Neutrophil (primary cell): Measurements from ENCODE around the gene SH3GL1.
A peak's percentile ranks its signal among the peaks of the same experiment; 100 is the strongest.

ENCODE experiments used
- H3K27ac ChIP-seq: fragments of 200-600 bp; sonication (generic); 2 replicates; pipeline ENCODE4 v1.5.1; 2016; ENCODE audit warnings: mild to moderate bottlenecking, moderate library complexity
- H3K27me3 ChIP-seq: fragments of 200-600 bp; sonication (generic); 2 replicates; pipeline ENCODE4 v1.6.0; 2016; ENCODE audit warnings: mild to moderate bottlenecking
- H3K36me3 ChIP-seq: fragments of 200-600 bp; sonication (generic); 2 replicates; pipeline ENCODE4 v1.5.1; 2017
- H3K4me1 ChIP-seq, 2 experiments: fragments of 200-600 bp in 1 of 2; sonication (generic) in 1 of 2; 1 replicate in 1 of 2; 2 replicates in 1 of 2; pipeline versions ENCODE4 v1.5.1 to v1.6.1; 2013 to 2016; ENCODE audit warnings: low read depth in 1 of 2, low read length in 1 of 2, mild to moderate bottlenecking in 1 of 2, moderate library complexity in 1 of 2; ENCODE audit not compliant: control insufficient read depth in 1 of 2, insufficient read depth in 1 of 2
- H3K4me3 ChIP-seq, 2 experiments: fragments of 200-600 bp in 1 of 2; sonication (generic) in 1 of 2; 1 replicate in 1 of 2; 2 replicates in 1 of 2; pipeline ENCODE4 v1.5.1; 2013 to 2016; ENCODE audit warnings: low read depth in 1 of 2, low read length in 1 of 2, mild to moderate bottlenecking in 1 of 2, moderate library complexity in 1 of 2
- H3K9me3 ChIP-seq: fragments of 200-600 bp; sonication (generic); 2 replicates; pipeline ENCODE4 v1.5.1; 2016
- TF ChIP-seq, protein P1 (sequence below): fragments of 200-600 bp; sonication (generic); IDR thresholded peaks from 2 replicates; pipeline ENCODE4 v1.5.1; 2016; ENCODE audit warnings: antibody characterized with exemption

Gene SH3GL1

DNA sequence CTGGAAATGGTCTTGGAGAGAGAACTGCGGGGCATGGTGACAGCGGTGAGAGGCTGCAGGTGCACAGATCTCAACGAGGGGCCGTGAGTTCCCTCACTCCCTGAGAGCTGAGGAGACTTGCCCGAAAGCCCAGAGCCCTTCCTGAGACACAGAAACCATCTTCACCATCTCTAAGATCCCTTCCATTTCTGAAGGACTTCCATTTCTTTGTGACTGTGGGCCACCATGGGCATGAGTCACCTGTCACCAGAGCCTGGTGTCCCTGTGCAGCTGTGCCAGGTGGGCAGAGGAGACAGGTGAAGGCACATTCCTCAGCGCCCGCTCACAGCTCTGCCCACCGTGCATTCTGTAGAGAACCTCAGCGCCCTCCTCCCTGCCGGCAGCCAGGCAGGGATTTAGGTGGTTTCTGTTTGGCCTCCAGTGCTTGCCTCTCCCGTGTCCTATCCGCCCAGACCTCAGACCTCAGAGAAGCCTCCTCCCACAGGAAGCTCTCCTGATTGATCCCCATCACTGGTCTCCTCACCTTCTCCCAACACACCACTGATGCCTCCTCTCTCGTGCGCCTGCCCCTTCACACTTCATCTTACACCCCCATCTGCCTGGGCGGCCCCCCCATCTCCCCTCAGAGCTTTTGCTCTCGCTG lies 24.2 kb downstream of the SH3GL1 start:
- H3K4me3 ChIP-seq = no peak overlapping the region
- H3K36me3 ChIP-seq = peaks cover 11% of the 10 kb centered on the region

DNA sequence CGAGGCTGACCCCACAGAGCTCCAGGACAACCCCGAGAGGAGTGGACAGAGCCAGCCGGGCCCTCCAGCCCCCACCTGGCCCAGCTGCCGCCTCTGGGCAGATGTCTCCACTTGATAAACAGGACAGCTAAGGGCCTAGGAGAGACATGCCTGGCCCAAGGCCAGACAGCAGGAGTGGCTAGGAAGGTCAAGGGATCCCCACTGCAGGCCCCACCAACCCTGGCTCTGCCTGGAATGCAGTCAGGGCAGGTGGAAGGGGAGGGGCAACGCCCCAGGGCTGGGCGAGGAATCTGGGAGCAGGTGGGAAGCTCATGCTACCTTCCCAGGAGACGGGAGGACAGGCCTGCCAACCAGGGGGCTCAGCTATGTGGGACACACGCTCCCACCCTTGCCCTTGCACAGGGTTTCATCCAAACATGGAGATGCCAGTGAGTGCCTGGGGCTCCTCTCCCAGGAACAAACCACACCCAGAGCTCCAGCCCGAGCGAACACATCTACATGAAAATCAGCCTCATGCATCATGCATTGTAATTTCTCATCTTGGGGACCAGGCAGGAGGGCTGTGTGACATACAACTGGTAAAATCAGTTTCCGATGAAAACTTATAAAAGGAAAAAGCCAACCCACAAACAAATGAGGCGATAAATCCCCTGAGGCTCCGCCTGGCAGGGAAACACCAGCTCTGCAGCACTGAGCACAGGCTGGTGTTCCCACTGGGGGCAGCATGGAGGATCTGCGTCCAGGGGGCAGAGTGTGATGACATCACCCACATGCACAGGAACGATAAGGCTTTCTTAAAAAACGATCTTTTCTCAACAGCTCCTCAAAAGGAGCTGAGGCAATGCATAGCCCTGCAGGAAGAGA lies 25.0 kb downstream of the SH3GL1 start:
- TF ChIP-seq, protein P1, sequence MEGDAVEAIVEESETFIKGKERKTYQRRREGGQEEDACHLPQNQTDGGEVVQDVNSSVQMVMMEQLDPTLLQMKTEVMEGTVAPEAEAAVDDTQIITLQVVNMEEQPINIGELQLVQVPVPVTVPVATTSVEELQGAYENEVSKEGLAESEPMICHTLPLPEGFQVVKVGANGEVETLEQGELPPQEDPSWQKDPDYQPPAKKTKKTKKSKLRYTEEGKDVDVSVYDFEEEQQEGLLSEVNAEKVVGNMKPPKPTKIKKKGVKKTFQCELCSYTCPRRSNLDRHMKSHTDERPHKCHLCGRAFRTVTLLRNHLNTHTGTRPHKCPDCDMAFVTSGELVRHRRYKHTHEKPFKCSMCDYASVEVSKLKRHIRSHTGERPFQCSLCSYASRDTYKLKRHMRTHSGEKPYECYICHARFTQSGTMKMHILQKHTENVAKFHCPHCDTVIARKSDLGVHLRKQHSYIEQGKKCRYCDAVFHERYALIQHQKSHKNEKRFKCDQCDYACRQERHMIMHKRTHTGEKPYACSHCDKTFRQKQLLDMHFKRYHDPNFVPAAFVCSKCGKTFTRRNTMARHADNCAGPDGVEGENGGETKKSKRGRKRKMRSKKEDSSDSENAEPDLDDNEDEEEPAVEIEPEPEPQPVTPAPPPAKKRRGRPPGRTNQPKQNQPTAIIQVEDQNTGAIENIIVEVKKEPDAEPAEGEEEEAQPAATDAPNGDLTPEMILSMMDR = no peak
- peak overlapping the region; percentile 88 for H3K27ac ChIP-seq
- peaks cover 72% of the 10 kb centered on the region in 2 experiments for H3K4me1 ChIP-seq
- H3K9me3 ChIP-seq = no peaks in the 10 kb centered on the region
- peaks cover 11% of the 10 kb centered on the region for H3K36me3 ChIP-seq
- no peak overlapping the region for H3K4me3 ChIP-seq
- H3K27me3 ChIP-seq = no peaks in the 10 kb centered on the region

More for the DNA sequence above, 24.2 kb downstream of the SH3GL1 start:
- H3K27me3 ChIP-seq = no peaks in the 10 kb centered on the region
- H3K9me3 ChIP-seq = no peaks in the 10 kb centered on the region
- peaks cover 69 to 72% of the 10 kb centered on the region in 2 experiments for H3K4me1 ChIP-seq
- TF ChIP-seq, protein P1 = no peak
- peak overlapping the region; percentile 88 for H3K27ac ChIP-seq

DNA sequence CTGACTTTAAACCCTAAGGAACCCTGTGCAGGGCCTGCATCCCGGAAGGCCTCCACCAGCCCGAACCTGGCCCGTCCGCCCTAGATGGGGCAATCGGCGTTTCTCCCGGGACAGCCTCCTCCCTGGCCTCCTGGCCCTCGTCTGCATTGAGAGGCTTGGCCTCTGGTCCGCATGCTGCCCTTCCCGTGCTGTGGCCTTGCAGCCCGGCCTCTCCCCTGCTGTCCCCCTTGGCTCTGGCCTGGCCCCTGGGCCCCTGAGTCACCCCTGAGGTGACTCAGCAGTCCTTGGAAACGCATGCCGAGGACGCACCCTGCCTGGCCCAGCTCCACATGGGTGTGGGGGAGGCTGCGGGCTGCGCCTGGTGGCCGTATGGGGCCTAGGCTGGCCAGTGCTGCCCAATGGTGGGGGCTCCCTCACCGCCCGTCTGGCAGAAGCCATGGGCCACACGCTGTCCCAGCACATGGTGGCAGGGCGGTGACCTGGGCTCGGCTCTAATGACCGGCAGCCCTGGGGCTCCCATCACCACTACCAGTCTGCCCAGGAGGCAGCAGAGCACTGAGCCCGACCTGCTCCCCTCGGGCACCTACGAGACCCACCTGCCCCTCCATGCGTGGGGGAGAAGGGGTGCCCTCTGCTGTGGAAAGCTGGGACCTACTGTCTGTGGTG lies 25.7 kb downstream of the SH3GL1 start:
- Histone ChIP-seq H3K27ac (peak overlapping the region; percentile 88), H3K4me3 (peak overlapping the region in 1 of 2 experiments; percentile 22), H3K9me3 (no peaks in the 10 kb centered on the region), H3K36me3 (peaks cover 11% of the 10 kb centered on the region), H3K4me1 (peaks cover 72% of the 10 kb centered on the region in 2 experiments), H3K27me3 (no peaks in the 10 kb centered on the region)
- TF ChIP-seq, protein P1 = no peak

DNA sequence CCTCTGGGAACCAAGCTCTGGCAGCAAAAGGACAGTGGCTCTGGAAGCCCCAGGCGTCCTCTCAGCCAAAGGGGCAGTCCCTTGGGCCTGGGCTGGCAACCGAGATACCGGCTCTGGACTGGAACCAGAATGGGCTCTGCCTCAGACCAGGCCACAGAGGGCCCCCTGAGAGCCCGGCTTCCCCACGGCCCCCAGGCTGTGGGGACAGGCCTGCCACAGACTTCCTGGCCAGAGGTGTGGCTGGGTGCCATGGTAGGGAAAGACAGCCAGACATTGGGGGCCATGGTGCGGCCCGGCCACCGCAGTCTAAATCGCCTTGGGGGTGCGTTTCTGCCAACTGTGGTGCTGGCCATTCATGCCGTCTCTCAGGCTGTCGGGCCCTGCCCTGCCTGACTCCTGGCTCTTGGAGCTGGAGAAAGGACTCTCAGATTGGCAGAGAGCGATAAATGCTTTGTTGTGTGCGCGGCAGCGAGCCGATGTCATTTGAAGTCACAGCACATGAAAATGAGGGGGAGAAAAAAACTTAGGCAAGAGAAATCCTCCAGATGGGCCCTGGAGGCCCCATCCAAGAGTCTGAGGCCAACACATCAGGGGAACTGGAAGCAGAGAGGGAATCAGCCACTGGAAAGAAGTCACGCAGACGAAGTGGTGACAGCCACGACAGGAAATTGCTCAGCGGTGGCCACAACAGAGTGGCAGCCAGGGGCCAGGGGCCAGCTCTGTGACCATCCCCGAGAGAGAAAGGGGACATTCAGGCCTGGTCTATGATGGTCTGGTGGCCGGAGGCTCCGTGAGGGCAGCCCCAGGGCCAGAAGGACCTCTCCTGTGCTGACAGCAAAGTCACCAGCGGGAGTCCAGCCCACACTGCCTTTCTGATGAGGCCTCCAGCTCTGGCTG lies 26.5 kb downstream of the SH3GL1 start:
- TF ChIP-seq, protein P1 = no peak
- Histone ChIP-seq H3K27ac (peak overlapping the region; percentile 88), H3K4me3 (peak overlapping the region in 1 of 2 experiments; percentile 22), H3K4me1 (peaks cover 72 to 73% of the 10 kb centered on the region in 2 experiments), H3K36me3 (peaks cover 11% of the 10 kb centered on the region), H3K27me3 (no peaks in the 10 kb centered on the region), H3K9me3 (no peaks in the 10 kb centered on the region)

DNA sequence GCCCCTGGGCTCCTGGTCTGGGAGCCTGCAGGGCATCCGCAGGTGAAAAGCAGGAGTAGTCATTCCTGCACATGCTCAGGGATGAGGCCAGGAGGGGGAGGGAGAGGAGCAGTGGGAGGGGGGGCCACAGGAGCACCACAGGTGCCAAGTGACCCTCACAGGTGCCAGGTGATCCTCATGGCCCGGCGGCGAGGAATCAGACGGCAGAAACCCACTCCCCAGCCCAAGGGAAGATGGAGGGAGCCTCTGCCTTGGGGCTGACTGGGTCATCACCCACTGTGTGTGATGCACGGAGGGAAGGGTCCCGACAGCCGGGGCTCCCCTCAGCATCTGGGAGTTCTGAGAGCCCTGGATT lies 27.4 kb downstream of the SH3GL1 start:
- H3K27ac ChIP-seq = peak overlapping the region; percentile 88
- peaks cover 78 to 81% of the 10 kb centered on the region in 2 experiments for H3K4me1 ChIP-seq
- TF ChIP-seq, protein P1 = no peak
- H3K9me3 ChIP-seq = no peaks in the 10 kb centered on the region
- H3K36me3 ChIP-seq = peaks cover 8% of the 10 kb centered on the region
- H3K27me3 ChIP-seq = no peaks in the 10 kb centered on the region
- H3K4me3 ChIP-seq = no peak overlapping the region
